AG09319 (cell line): ENCODE data around the gene NDST1.

Source experiments
- DNase-seq: peaks from one replicate; pipeline ENCODE4 v3.0.0-alpha.2; 2010; ENCODE audit warnings: low read depth; ENCODE audit errors: extremely low read depth
- CTCF ChIP-seq: IDR thresholded peaks from 2 replicates; pipeline ENCODE4 v1.5.1; 2011; ENCODE audit warnings: low read depth, mild to moderate bottlenecking, inconsistent platforms, low read length, moderate library complexity

The NDST1 gene

DNA sequence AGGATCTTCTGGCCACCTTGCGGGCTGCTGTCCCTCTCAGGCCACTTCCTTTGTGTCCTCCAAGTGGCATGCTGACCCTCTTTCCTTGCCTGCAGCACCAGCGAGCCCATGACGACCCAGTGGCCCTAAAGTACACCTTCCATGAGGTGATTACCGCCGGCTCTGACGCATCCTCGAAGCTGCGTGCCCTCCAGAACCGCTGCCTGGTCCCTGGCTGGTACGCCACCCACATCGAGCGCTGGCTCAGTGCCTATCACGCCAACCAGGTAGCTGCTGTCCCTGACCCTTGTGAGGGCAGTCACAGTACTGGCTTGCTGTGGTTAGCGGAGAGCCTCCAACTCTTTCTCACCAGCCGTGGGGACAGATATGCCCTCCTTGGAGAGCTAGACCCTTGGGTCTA lies 40.2 kb downstream of the NDST1 start:
- no peak for TF ChIP-seq CTCF
- no peak for DNase-seq

GRCh38 chr5:150549735-150550134 lies 41.8 kb downstream of the NDST1 start:
- DNase-seq: no peak
- no peak for TF ChIP-seq CTCF

DNA sequence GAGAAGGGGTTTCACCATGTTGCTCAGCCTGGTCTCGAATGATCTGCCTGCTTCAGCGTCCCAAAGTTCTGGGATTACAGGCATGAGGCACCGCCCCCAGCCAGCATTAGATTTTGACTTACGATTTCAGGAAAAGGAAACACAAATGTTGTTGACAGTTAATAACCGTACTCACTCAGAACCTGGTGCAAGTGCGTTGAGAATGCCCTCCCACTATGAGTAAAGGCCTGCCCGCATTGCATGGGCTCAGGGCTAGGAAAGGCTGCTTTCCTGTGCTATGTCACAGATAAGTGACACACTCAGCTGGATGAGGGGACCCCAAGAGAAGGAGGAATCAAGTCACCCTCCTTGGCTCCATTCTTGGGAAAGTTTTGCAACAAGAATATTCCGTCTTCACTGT lies 42.4 kb downstream of the NDST1 start:
- DNase-seq: no peak
- no peak for TF ChIP-seq CTCF

GRCh38 chr5:150551066-150551465 lies 43.1 kb downstream of the NDST1 start:
- no peak for TF ChIP-seq CTCF
- DNase-seq: no peak

GRCh38 chr5:150553402-150553801 lies 45.5 kb downstream of the NDST1 start:
- no peak for DNase-seq
- no peak for TF ChIP-seq CTCF

DNA sequence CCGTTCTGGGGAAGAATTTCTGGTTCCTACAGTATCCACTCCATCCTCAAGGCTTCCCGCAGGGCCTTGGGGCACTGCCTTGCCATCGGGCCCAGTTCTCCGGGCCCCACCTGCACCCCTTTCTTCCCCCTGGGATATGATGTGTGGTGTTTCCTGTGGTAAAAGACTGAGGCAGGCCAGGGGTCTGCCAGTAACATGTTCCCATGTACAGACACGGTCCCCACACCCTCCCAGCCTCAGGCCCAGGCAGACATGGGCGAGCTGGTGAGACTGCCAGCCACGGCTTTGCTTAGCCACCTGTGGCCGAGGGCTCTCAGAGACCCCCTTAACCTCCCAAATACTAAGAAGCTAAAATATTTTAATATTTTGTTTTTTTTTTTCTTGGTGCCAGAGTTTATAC lies 46.0 kb downstream of the NDST1 start:
- DNase-seq: no peak
- TF ChIP-seq CTCF: no peak

GRCh38 chr5:150554857-150555256 lies 46.9 kb downstream of the NDST1 start:
- TF ChIP-seq CTCF: no peak
- DNase-seq: no peak

- no peak for DNase-seq
- no peak for TF ChIP-seq CTCF
Measured at GRCh38 chr5:150556106-150556505, 48.2 kb downstream of the NDST1 start.
